GM12878 (cell line): ENCODE data around the gene ETHE1. TPM values are rescaled to one million over a fixed set of nuclear protein-coding genes. Genes with fewer than 3 reads are reported as not detected.

Source experiments
- ATF7 ChIP-seq: fragments of 450-650 bp; IDR thresholded peaks from 2 replicates; pipeline ENCODE4 v1.6.1; 2016; ENCODE audit warnings: low read depth, mild to moderate bottlenecking
- DPF2 ChIP-seq: fragments of 450-650 bp; IDR thresholded peaks from 2 replicates; pipeline ENCODE4 v1.6.1; 2017; ENCODE audit warnings: mild to moderate bottlenecking
- EED ChIP-seq: sonication (generic); IDR thresholded peaks from 2 replicates; pipeline ENCODE4 v1.6.1; 2016; ENCODE audit warnings: antibody characterized with exemption, low read depth
- EGR1 ChIP-seq, 2 experiments: IDR thresholded peaks; 1 replicate in 1 of 2; 2 replicates in 1 of 2; pipeline ENCODE4 v1.6.1; 2011 to 2012; ENCODE audit warnings: low read depth in 2 of 2, low read length in 2 of 2, borderline replicate concordance in 1 of 2, mild to moderate bottlenecking in 1 of 2, moderate library complexity in 1 of 2
- EP300 ChIP-seq, 2 experiments: fragments of 150-350 bp in 1 of 2; IDR thresholded peaks; 2 replicates each; pipeline ENCODE4 v1.6.1; 2011 to 2012; ENCODE audit warnings: low read depth in 2 of 2, low read length in 2 of 2, borderline replicate concordance in 1 of 2, improper control_type of control experiment in 1 of 2, inconsistent platforms in 1 of 2; ENCODE audit not compliant: control insufficient read depth in 1 of 2
- ESRRA ChIP-seq: IDR thresholded peaks from 2 replicates; pipeline ENCODE4 v1.6.1; 2012; ENCODE audit warnings: mild to moderate bottlenecking, low read length, improper control_type of control experiment
- EZH2 ChIP-seq: IDR thresholded peaks from 2 replicates; pipeline ENCODE4 v1.6.1; 2012; ENCODE audit warnings: low read depth, mild to moderate bottlenecking, control low read depth, inconsistent platforms, low read length, borderline replicate concordance; ENCODE audit not compliant: control insufficient read depth
- GATAD2B ChIP-seq: fragments of 450-650 bp; conservative IDR thresholded peaks from 2 replicates; pipeline ENCODE4 v1.6.1; 2017; ENCODE audit warnings: low read depth, mild to moderate bottlenecking, moderate library complexity
- HSF1 ChIP-seq: fragments of 150-350 bp; IDR thresholded peaks from 2 replicates; pipeline ENCODE4 v1.6.1; 2014; ENCODE audit warnings: mild to moderate bottlenecking, low read depth, low read length
- KDM1A ChIP-seq: fragments of 200-600 bp; sonication (generic); IDR thresholded peaks from 2 replicates; pipeline ENCODE4 v1.6.1; 2016; ENCODE audit warnings: borderline replicate concordance
- LARP7 ChIP-seq: fragments of 450-650 bp; IDR thresholded peaks from 2 replicates; pipeline ENCODE4 v1.6.1; 2017; ENCODE audit warnings: mild to moderate bottlenecking
- MEF2A ChIP-seq: IDR thresholded peaks from 2 replicates; pipeline ENCODE4 v1.6.1; 2011; ENCODE audit warnings: low read depth, mild to moderate bottlenecking, low read length, moderate library complexity; ENCODE audit not compliant: insufficient read depth
- MEF2B ChIP-seq: fragments of 450-650 bp; IDR thresholded peaks from 2 replicates; pipeline ENCODE4 v1.6.1; 2018; ENCODE audit warnings: mild to moderate bottlenecking, moderate library complexity; ENCODE audit not compliant: partially characterized antibody, poor library complexity, severe bottlenecking
- MTA2 ChIP-seq: fragments of 450-650 bp; IDR thresholded peaks from 2 replicates; pipeline ENCODE4 v1.6.1; 2016; ENCODE audit warnings: low read depth, mild to moderate bottlenecking, moderate library complexity
- MYB ChIP-seq: fragments of 150-350 bp; IDR thresholded peaks from 2 replicates; pipeline ENCODE4 v1.6.1; 2014; ENCODE audit warnings: mild to moderate bottlenecking, low read depth, low read length, borderline replicate concordance
- NFYA ChIP-seq: IDR thresholded peaks from 2 replicates; pipeline ENCODE4 v1.6.1; 2011; ENCODE audit warnings: low read depth, mild to moderate bottlenecking, low read length, improper control_type of control experiment, borderline replicate concordance
- PAX5 ChIP-seq: IDR thresholded peaks from 2 replicates; pipeline ENCODE4 v1.6.1; 2011; ENCODE audit warnings: low read depth, low read length, borderline replicate concordance
- PAX8 ChIP-seq: fragments of 450-650 bp; IDR thresholded peaks from 2 replicates; pipeline ENCODE4 v1.6.1; 2017; ENCODE audit warnings: mild to moderate bottlenecking, moderate library complexity
- RAD51 ChIP-seq: fragments of 450-650 bp; IDR thresholded peaks from 2 replicates; pipeline ENCODE4 v1.6.1; 2016; ENCODE audit warnings: moderate library complexity, mild to moderate bottlenecking, inconsistent platforms
- SPI1 ChIP-seq: IDR thresholded peaks from 2 replicates; pipeline ENCODE4 v1.6.1; 2011; ENCODE audit warnings: low read depth, mild to moderate bottlenecking, low read length, moderate library complexity, borderline replicate concordance; ENCODE audit not compliant: insufficient read depth
- SREBF1 ChIP-seq: IDR thresholded peaks from 2 replicates; pipeline ENCODE4 v1.6.1; 2012; ENCODE audit warnings: mild to moderate bottlenecking, low read length
- USF2 ChIP-seq: IDR thresholded peaks from 2 replicates; pipeline ENCODE4 v1.6.1; 2011; ENCODE audit warnings: low read depth, low read length, improper control_type of control experiment, borderline replicate concordance
- ZBED1 ChIP-seq: IDR thresholded peaks from 2 replicates; pipeline ENCODE4 v1.6.1; 2016; ENCODE audit warnings: borderline replicate concordance
- ZNF687 ChIP-seq: fragments of 450-650 bp; IDR thresholded peaks from 2 replicates; pipeline ENCODE4 v1.6.1; 2017; ENCODE audit warnings: mild to moderate bottlenecking, moderate library complexity
- ZZZ3 ChIP-seq: IDR thresholded peaks from 2 replicates; pipeline ENCODE4 v1.6.1; 2011; ENCODE audit warnings: low read depth; ENCODE audit not compliant: control insufficient read depth, insufficient read length
- polyA plus RNA-seq, 11 experiments: library from polyadenylated mRNA; depleted of rRNA in 4 of 11; unstranded in 6 of 11; stranded (reverse) in 5 of 11; fragments of >200 nt; fragmentation: Nextera tagmentation in 4 of 11; fragmentation: Illumina TruSeq in 1 of 11; extraction: Ambion mirVana in 4 of 11; extraction: Trizol in 1 of 11; gene quantifications; 1 replicate in 1 of 11; 2 replicates in 10 of 11; pipeline versions ENCODE4 v1.2.1 to v1.2.3, GENCODE V29; 2011 to 2016; ENCODE audit warnings: inconsistent platforms in 2 of 11, missing spikeins in 2 of 11, low read depth in 1 of 11
- total RNA-seq, 4 experiments: library from RNA; depleted of rRNA in 3 of 4; stranded (reverse); fragments of >200 nt in 3 of 4; fragmentation: Illumina TruSeq in 1 of 4; extraction: Trizol in 1 of 4; gene quantifications; 2 replicates each; pipeline versions ENCODE4 v1.2.1 to v1.2.3, GENCODE V29; 2013 to 2021

Gene ETHE1
- total and polyA plus RNA-seq, 10 of the 15 experiments (the other 5 are each of a cell fraction or from before 2014, with no cell fraction given) = 22.1 to 155 (median 52.7) TPM

GRCh38 chr19:43532962-43533545, 6.1 kb upstream of the ETHE1 start, which contains the start of gene ZNF575 (continued):
- TF ChIP-seq MTA2 (no peak), EGR1 (IDR thresholded peaks at IDR 0.05; ENCODE audit: borderline replicate concordance in 1 of 2, low read depth in 2 of 2, low read length in 2 of 2) (peak in 1 of 2 experiments; percentile 87; a peak in 1 of 3 replicates), RAD51 (no peak), DPF2 (0 out of 2 replicates have a peak, but pooled peaks have one; percentile 60), SREBF1 (no peak), ZBED1 (0 out of 2 replicates have a peak, but pooled peaks have one; percentile 46), ZZZ3 (no peak), ATF7 (no peak), ESRRA (no peak), PAX8 (no peak), MEF2A (no peak), GATAD2B (peak; percentile 83; the same call in 1 of the 2 replicates), PAX5 (no peak), USF2 (no peak), ZNF687 (peak; percentile 70), EP300 (IDR thresholded peaks at IDR 0.05; ENCODE audit: borderline replicate concordance in 1 of 2, control insufficient read depth in 1 of 2, low read depth in 2 of 2, low read length in 2 of 2) (no peak), MYB (no peak), NFYA (no peak), SPI1 (no peak), KDM1A (no peak), HSF1 (no peak), MEF2B (peak; percentile 14), EED (no peak), EZH2 (no peak), LARP7 (peak; percentile 89; the same call in 1 of the 2 replicates)
